Upper lobe of right lung (tissue), 1 donor: ENCODE data around the gene ANTXRL. TPM values are rescaled to one million over a fixed set of nuclear protein-coding genes. Genes with fewer than 3 reads are reported as not detected.
"Not testable (repeated sequence)": the region's sequence is repeated elsewhere in the genome, so short reads cannot be mapped to it uniquely, and the experiment has no call there.

ENCODE experiments used
- ATAC-seq: fragments of 200-7000 bp; cut with Tn5 transposase; one replicate; pipeline ENCODE4 v1.9.1; 2020; ENCODE audit warnings: mild to moderate bottlenecking, moderate library complexity
- DNase-seq: peaks from one replicate; pipeline ENCODE4 v3.0.0-alpha.2; 2020
- H3K27ac ChIP-seq: fragments of 200-600 bp; one replicate; pipeline ENCODE4 v1.8.0; 2022
- H3K27me3 ChIP-seq: fragments of 200-600 bp; one replicate; pipeline ENCODE4 v1.8.0; 2022; ENCODE audit warnings: mild to moderate bottlenecking
- H3K36me3 ChIP-seq: fragments of 200-600 bp; one replicate; pipeline ENCODE4 v1.8.0; 2022
- H3K4me1 ChIP-seq: fragments of 200-600 bp; one replicate; pipeline ENCODE4 v1.8.0; 2022
- H3K4me3 ChIP-seq: fragments of 200-600 bp; one replicate; pipeline ENCODE4 v1.8.0; 2022; ENCODE audit warnings: mild to moderate bottlenecking
- H3K9me3 ChIP-seq: fragments of 200-600 bp; one replicate; pipeline ENCODE4 v1.8.0; 2022
- CTCF ChIP-seq: fragments of 200-600 bp; IDR thresholded peaks from one replicate; pipeline ENCODE4 v1.8.0; 2022; ENCODE audit warnings: antibody characterized with exemption
- intact Hi-C: fragments of 100-400 bp; cut with DNase I; formaldehyde crosslinking; loops from one replicate; pipeline ENCODE4 v1.11.0; 2022
- total RNA-seq: library from RNA; stranded (reverse); fragmentation: NEBNext Ultra II Directional; extraction: Animal tissue kit (Norgen Biotek cat#: 25700); gene quantifications from one replicate; pipeline ENCODE4 v1.2.1, GENCODE V29; 2021
- donor health status: DM: no; HTN: yes; CAD: no; lungs with severe emphysema.

The ANTXRL gene
- total RNA-seq, 1 donor from 2014 or later = not detected

- TF ChIP-seq CTCF = no peak
- Histone ChIP-seq H3K27ac (no peak overlapping the region), H3K9me3 (no peaks in the 10 kb centered on the region), H3K4me1 (no peaks in the 10 kb centered on the region), H3K27me3 (no peaks in the 10 kb centered on the region), H3K36me3 (no peaks in the 10 kb centered on the region), H3K4me3 (no peak overlapping the region)
- intact Hi-C loops = no loop called here
- no peak for DNase-seq
- no peak for ATAC-seq
Measured at GRCh38 chr10:46298477-46299285, 11.9 kb downstream of the ANTXRL start.

- no peak overlapping the region for H3K27ac ChIP-seq
- DNase-seq = no peak
- no peak for ATAC-seq
- no peak for TF ChIP-seq CTCF
- no peaks in the 10 kb centered on the region for H3K27me3 ChIP-seq
- no peaks in the 10 kb centered on the region for H3K36me3 ChIP-seq
- no peaks in the 10 kb centered on the region for H3K9me3 ChIP-seq
- intact Hi-C loops = no loop called here
- H3K4me1 ChIP-seq = no peaks in the 10 kb centered on the region
- H3K4me3 ChIP-seq = no peak overlapping the region
Measured at GRCh38 chr10:46299286-46299535, 12.4 kb downstream of the ANTXRL start.

- no peak overlapping the region for H3K27ac ChIP-seq
Measured at GRCh38 chr10:46299536-46300369, 13.0 kb downstream of the ANTXRL start.

GRCh38 chr10:46300370-46300711 lies 13.5 kb downstream of the ANTXRL start:
- H3K27ac ChIP-seq, H3K27me3 ChIP-seq, ATAC-seq, DNase-seq, intact Hi-C loops, H3K4me1 ChIP-seq, H3K9me3 ChIP-seq, H3K36me3 ChIP-seq, H3K4me3 ChIP-seq: not testable (repeated sequence)

More at GRCh38 chr10:46299536-46300369, 13.0 kb downstream of the ANTXRL start:
- no peaks in the 10 kb centered on the region for H3K27me3 ChIP-seq
- H3K4me1 ChIP-seq = no peaks in the 10 kb centered on the region
- intact Hi-C loops = no loop called here
- no peak overlapping the region for H3K4me3 ChIP-seq
- no peak for ATAC-seq
- no peaks in the 10 kb centered on the region for H3K36me3 ChIP-seq
- TF ChIP-seq CTCF = no peak
- H3K9me3 ChIP-seq = no peaks in the 10 kb centered on the region
- no peak for DNase-seq

GRCh38 chr10:46301056-46301645 lies 14.4 kb downstream of the ANTXRL start:
- H3K9me3 ChIP-seq = no peaks in the 10 kb centered on the region

More at GRCh38 chr10:46301056-46301645, 14.4 kb downstream of the ANTXRL start:
- TF ChIP-seq CTCF = no peak
- DNase-seq = no peak
- H3K27me3 ChIP-seq = no peaks in the 10 kb centered on the region
- no peaks in the 10 kb centered on the region for H3K36me3 ChIP-seq
- no peak for ATAC-seq
- intact Hi-C loops = no loop called here
- no peaks in the 10 kb centered on the region for H3K4me1 ChIP-seq
- H3K4me3 ChIP-seq = no peak overlapping the region
- no peak overlapping the region for H3K27ac ChIP-seq
